ENCODE results near the gene PIGP.
"Not testable (repeated sequence)": the region's sequence is repeated elsewhere in the genome, so short reads cannot be mapped to it uniquely, and the experiment has no call there.

The PIGP gene

GRCh38 chr21:37075214-37075770 lies 2.4 kb upstream of the PIGP start:
- DNase-seq, result no peak

- no peak for DNase-seq
Measured at GRCh38 chr21:37074546-37074945, 1.7 kb upstream of the PIGP start.

DNA sequence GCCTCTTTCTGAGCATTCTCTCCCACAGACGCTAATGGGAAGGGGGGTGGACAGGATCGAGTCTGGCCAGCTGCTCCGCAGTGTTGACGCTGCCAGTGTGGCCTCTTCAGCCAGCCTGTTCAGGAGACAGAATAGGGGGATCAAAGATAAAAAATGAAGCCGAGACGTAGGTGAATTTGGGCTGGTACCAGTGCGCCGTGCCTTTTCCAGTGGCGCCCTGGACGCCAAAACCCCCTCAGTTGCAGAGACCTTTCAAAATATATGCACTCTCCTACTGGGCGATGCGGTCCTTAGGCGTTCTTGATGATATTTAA lies 1.3 kb upstream of the PIGP start:
- DNase-seq, result no peak

DNA sequence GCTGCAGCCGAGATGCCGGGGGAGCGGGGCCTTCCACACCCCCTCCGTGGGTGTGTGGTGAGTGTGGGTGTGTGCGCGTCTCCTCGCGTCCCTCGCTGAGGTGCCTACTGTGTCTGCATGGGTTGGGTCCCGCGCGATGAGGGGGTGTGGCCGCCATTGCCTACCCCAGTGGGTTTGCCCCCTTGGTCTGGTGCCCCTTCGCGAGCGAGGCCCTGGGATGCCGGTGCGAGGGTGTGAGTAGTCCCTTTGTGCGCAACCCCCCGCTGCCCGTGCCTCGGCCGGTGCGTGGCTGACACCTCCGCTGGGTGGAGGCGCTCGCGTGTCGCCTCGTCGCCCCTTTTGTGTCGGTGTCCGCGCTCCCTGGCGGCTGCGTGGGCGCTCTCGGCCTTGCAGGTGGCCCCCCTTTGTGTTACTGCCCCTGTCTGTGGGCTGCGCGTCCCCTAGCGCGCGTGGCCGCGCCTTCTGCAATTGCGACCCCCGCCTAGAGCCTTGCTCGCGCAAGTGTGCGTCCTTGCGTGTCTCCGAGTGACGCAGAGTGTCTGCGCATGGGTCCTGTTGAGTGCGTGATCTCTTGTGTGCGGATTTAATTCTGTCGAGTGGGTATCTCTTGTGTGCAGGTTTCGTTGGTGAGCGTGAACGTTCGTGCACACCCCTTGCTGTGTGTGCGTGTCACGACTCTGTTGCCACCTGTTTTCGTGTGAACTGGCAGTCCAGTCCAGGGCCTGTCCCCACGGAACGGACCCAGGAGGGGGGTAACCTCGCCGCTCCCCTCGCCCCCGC lies 736 bp upstream of the PIGP start:
- peak; percentile 79 for DNase-seq

DNA sequence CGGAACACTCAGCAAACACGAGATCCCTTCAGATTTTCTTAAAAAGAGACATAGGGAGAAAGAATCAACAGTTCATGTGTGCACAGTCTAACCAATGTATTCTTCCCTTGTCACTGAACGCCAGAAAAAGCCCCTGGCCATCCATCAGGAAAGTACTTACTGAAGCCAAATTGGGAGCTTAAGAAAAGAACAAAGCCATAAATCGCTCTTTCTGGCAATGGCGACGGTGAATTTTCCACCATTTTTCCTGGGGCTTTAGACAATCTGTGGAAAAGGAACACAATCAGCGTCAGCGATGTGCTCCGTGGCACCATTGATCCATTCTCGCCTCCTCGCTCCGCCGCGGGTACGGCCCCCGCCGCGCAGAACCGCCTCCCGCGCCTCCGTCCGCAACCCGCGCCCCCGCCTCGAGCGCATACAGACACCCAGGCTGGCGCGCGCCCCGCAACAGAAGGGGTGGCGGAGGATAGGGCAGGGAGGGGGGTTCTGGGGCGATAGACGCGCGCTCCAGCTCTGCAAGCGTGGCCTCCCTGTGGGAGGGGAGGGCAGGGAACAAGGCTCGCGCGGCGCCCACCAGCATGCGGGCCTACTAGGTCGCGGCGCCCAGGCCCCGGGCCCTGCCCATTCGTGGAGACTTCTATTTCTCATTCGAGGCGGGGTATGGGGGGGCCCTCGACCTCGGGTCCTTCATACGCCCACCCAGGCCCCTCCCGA lies 440 bp downstream of the PIGP start:
- DNase-seq, result peak; percentile 76

- no peak for DNase-seq
Measured at GRCh38 chr21:37071561-37072273, 1.2 kb downstream of the PIGP start.

- no peak for DNase-seq
Measured at GRCh38 chr21:37065561-37066177, 7.2 kb downstream of the PIGP start.

GRCh38 chr21:37064841-37065240 lies 8.0 kb downstream of the PIGP start:
- no peak for DNase-seq

- no peak for DNase-seq
Measured at GRCh38 chr21:37063433-37063832, 9.4 kb downstream of the PIGP start.

DNA sequence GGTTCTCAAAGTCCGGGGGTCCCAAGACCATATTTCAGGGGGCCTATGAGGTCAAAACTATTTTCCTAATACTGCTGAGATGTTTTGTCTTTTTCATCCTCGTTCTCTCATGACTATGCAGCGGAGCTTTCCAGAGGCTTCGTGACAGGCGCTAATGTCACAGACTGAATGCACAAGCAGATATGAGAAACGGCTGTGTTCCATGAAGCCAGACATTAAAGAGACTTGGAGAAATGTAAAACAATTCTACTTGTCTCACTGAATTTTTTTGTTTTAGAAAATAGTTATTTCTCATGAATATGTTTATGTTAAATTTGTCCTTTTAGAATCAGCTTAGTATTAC lies 10.3 kb downstream of the PIGP start:
- no peak for DNase-seq

DNA sequence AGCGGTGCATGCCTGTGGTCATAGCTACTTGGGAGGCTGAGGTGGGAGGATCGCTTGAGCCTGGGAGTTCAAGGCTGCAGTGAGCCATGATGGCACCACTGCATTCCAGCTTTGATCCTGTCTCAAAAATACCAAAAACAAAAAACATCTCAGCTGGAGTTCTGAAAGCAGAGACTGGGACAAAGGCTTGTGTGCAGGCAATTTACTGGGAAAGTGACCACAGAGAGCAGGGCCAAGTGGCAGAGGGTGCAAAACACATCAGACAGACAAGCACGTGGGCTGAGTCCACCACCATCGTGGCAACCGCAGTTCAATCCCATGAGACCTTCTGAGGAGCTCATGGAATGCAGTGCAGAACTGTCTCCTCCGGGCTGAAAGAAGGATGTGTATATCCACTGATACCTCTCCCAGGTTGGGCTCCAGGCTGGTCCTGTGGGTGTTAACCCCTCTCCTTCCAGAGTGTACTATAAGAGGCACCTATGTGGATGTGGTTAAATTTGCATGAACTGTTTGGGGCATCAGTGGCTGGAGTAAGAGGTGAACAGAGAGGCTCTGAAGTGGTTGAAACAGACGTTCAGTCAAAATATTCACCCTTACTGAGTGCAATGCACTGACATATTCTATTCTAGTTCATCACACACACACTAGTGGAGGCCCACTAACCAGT lies 10.8 kb downstream of the PIGP start:
- DNase-seq, result no peak

GRCh38 chr21:37060296-37060695 lies 12.6 kb downstream of the PIGP start:
- DNase-seq, result no peak

GRCh38 chr21:37059181-37059580 lies 13.7 kb downstream of the PIGP start:
- no peak for DNase-seq

DNA sequence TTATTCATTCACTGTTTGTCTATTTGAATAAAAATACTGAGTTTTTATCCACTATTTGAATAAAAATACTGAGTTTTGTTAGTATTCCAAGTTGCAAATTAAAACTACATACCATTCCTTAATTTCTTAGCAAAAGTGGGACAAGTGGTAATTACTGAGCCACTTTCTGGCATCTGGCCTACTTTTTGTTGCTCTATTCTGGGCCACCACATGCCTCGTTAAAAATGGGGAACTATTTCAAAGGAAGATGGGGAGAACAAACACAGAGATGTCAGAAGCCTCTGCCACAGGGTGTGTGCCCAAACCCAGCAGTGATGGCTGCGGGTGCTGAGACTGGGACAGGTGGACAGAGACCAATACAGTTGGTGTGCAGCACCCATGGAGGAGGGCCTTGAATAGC lies 14.6 kb downstream of the PIGP start:
- DNase-seq, result no peak

DNA sequence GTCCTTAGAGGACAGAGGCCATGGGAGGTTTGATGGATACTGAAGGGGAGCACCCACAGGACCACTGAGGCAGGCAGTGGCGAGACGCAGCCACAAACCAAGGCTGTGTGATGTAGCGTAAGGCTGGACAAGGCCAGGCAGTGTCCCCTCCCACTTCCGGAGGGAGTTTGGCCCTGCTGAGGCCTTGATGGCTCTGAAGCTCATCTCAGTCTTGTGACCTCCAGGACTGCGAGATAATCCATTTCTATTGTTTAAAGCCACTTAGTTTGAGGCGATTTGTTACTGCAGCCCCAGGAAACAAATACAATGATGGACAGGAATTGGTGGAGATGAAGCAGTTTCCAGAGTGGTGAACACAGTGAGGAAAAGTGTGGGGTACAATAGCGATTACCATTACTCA lies 15.3 kb downstream of the PIGP start:
- DNase-seq, result no peak

GRCh38 chr21:37055271-37055855 lies 17.5 kb downstream of the PIGP start:
- no peak for DNase-seq

DNA sequence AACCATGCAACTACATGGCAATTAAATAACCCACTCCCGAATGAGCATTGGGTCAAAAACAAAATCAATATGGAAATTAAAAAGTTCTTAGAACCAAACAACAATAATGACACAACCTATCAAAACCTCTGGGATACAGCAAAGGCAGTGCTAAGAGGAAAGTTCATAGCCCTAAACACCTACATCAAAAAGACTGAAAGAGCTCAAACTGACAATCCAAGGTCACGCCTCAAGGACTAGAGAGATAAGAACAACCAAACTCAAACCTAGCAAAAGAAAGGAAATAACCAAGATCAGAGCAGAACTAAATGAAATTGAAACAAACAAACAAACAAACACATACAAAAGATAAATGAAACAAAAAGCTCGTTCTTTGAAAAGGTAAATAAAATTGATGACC lies 23.1 kb downstream of the PIGP start:
- DNase-seq, result not testable (repeated sequence)

GRCh38 chr21:37047079-37047478 lies 25.8 kb downstream of the PIGP start:
- DNase-seq, result no peak

DNA sequence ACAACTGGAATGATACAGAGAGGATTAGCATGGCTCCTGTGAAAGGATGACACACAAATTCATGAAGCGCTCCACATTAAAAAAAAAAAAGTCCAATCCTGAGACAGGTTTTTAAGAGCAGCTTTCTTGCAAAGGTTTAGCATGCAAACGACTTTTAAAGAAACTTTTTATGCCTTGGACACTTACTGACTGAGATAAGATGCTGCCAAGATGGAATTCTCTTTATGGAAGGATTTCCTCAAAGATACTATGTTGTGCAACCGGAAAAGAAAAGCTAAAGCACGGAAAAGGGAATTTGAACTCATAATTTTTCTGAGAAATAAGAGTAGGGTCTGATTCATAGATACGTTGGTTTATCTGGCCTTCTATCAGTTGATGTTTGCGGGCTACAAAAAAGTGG lies 27.3 kb downstream of the PIGP start:
- DNase-seq, result no peak

DNA sequence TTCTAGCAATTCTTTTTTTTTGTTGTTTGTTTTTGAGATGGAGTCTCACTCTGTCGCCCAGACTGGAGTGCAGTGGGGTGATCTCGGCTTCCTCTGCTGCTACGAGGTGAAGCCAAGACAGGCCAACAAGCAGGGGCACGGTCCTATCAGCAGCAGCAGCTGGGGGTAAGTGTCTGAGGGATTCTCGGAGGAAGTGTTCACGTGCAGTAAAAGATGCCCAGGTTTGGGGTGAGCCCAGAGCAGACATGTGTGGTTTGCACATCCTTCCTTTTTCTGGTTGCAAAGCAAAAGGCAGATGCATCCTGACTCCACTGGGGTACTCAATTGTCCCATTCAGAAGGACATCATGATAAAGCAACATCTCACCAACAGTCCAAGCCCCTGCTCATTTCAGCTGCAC lies 27.7 kb downstream of the PIGP start:
- no peak for DNase-seq

DNA sequence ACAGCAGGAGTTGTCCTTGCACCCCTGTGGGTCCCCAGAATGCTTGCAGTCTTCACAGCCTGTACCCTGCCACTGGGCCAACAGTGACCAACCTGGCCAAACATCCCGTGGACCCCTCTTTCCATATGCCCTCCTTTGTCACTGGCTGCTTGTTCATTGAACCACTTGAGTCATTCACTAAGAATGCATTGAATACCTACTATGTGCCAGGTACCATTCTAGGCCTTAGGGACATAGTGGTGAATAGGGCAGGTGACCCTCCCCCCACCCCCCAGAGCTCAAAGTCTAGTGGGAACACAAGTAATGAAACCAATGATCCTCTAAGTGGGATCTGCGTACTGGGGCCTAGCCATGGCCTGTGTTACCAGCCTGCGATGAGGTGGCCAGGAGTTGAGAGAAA lies 28.2 kb downstream of the PIGP start:
- no peak for DNase-seq

- no peak for DNase-seq
Measured at GRCh38 chr21:37043818-37044217, 29.1 kb downstream of the PIGP start.

Measured in activated gamma-delta T cell (primary cell).